Activated naive CD4-positive, alpha-beta T cell treated with anti-CD3 and anti-CD28 coated beads, Interleukin-2, amount 10 ng/mL, durations not matched to agents 7 days and 5 days (primary cell): Measurements from ENCODE around the gene ATP2A3.
A peak's percentile ranks its signal among the peaks of the same experiment; 100 is the strongest.

Source experiments
- CTCF ChIA-PET: fragments of 350-600 bp; sonication (Branson Sonifier 250); formaldehyde crosslinking; loops from one replicate; lab custom pipeline; 2021; ENCODE audit warnings: antibody characterized with exemption; lab: Charles Lee
- DNase-seq: peaks from one replicate; pipeline ENCODE4 v3.0.0-alpha.2; 2020
- H3K27ac Mint-ChIP-seq: one replicate; pipeline ENCODE4 v1.8.0; 2021; ENCODE audit warnings: mild to moderate bottlenecking, moderate library complexity, mixed read lengths
- H3K27me3 Mint-ChIP-seq: one replicate; pipeline ENCODE4 v1.8.0; 2021; ENCODE audit warnings: mild to moderate bottlenecking, mixed read lengths
- H3K36me3 Mint-ChIP-seq: one replicate; pipeline ENCODE4 v1.8.0; 2021; ENCODE audit warnings: mixed read lengths
- H3K4me1 Mint-ChIP-seq: one replicate; pipeline ENCODE4 v1.8.0; 2021; ENCODE audit warnings: mixed read lengths
- H3K4me3 Mint-ChIP-seq: one replicate; pipeline ENCODE4 v1.8.0; 2021; ENCODE audit warnings: mild to moderate bottlenecking, moderate library complexity, mixed read lengths
- H3K9me3 Mint-ChIP-seq: one replicate; pipeline ENCODE4 v1.8.0; 2021; ENCODE audit warnings: mixed read lengths

ATP2A3 gene

GRCh38 chr17:3907483-3908216 is 56.6 kb downstream of the ATP2A3 start:
- Mint-ChIP-seq H3K4me1 (peaks cover 27% of the 10 kb centered on the region), H3K4me3 (no peak overlapping the region), H3K9me3 (no peaks in the 10 kb centered on the region), H3K27ac (no peak overlapping the region), H3K36me3 (no peaks in the 10 kb centered on the region), H3K27me3 (peaks cover 13% of the 10 kb centered on the region)
- CTCF ChIA-PET: interaction anchor here (0.5 to 1.9 kb wide), 5 partner anchors 13 to 169 kb away, joined by 3 to 9 read pairs (median 4); no protein-coding TSS in a partner anchor
- peak; percentile 36 for DNase-seq

GRCh38 chr17:3906881-3907280 is 57.4 kb downstream of the ATP2A3 start:
- Mint-ChIP-seq H3K4me1 (peaks cover 23% of the 10 kb centered on the region), H3K27me3 (peaks cover 9% of the 10 kb centered on the region), H3K36me3 (no peaks in the 10 kb centered on the region), H3K4me3 (no peak overlapping the region), H3K27ac (no peak overlapping the region), H3K9me3 (no peaks in the 10 kb centered on the region)
- no peak for DNase-seq
- CTCF ChIA-PET: interaction anchor here (1.1 to 1.9 kb wide), 4 partner anchors 12 to 169 kb away, joined by 3 to 9 read pairs (median 4); no protein-coding TSS in a partner anchor

- no peak for DNase-seq
- peaks cover 5% of the 10 kb centered on the region for H3K4me1 Mint-ChIP-seq
- no peak overlapping the region for H3K4me3 Mint-ChIP-seq
- CTCF ChIA-PET: interaction anchor here (1.6 kb wide), 2 partner anchors 9 to 168 kb away, joined by 6 to 11 read pairs; no protein-coding TSS in a partner anchor
- H3K36me3 Mint-ChIP-seq: no peaks in the 10 kb centered on the region
- no peak overlapping the region for H3K27ac Mint-ChIP-seq
- H3K9me3 Mint-ChIP-seq: no peaks in the 10 kb centered on the region
- peaks cover 11% of the 10 kb centered on the region for H3K27me3 Mint-ChIP-seq
Observed at GRCh38 chr17:3905017-3905520, 59.2 kb downstream of the ATP2A3 start.

GRCh38 chr17:3904501-3904900 is 59.7 kb downstream of the ATP2A3 start:
- peaks cover 3% of the 10 kb centered on the region for H3K4me1 Mint-ChIP-seq

GRCh38 chr17:3903881-3904290 is 60.4 kb downstream of the ATP2A3 start:
- Mint-ChIP-seq H3K9me3 (no peaks in the 10 kb centered on the region), H3K27ac (no peak overlapping the region), H3K27me3 (peaks cover 23% of the 10 kb centered on the region), H3K36me3 (no peaks in the 10 kb centered on the region), H3K4me3 (no peak overlapping the region), H3K4me1 (no peaks in the 10 kb centered on the region)
- CTCF ChIA-PET: interaction anchor here (1.6 kb wide), 1 partner anchor 10 kb away, joined by 11 read pairs; no protein-coding TSS in a partner anchor
- no peak for DNase-seq

More at GRCh38 chr17:3904501-3904900, 59.7 kb downstream of the ATP2A3 start:
- no peak overlapping the region for H3K4me3 Mint-ChIP-seq
- H3K27me3 Mint-ChIP-seq: peaks cover 17% of the 10 kb centered on the region
- CTCF ChIA-PET: interaction anchor here (1.6 kb wide), 2 partner anchors 9 to 167 kb away, joined by 6 to 11 read pairs; no protein-coding TSS in a partner anchor
- DNase-seq: no peak
- H3K36me3 Mint-ChIP-seq: no peaks in the 10 kb centered on the region
- H3K27ac Mint-ChIP-seq: no peak overlapping the region
- no peaks in the 10 kb centered on the region for H3K9me3 Mint-ChIP-seq

GRCh38 chr17:3903051-3903825 is 61.0 kb downstream of the ATP2A3 start:
- Mint-ChIP-seq H3K4me1 (no peaks in the 10 kb centered on the region), H3K27ac (no peak overlapping the region)
- CTCF ChIA-PET: interaction anchor here (1.6 kb wide), 2 partner anchors 10 to 11 kb away, joined by 5 to 11 read pairs; no protein-coding TSS in a partner anchor

GRCh38 chr17:3900646-3901045 is 63.6 kb downstream of the ATP2A3 start:
- H3K27me3 Mint-ChIP-seq: peaks cover 31% of the 10 kb centered on the region
- no peak for DNase-seq
- H3K4me1 Mint-ChIP-seq: no peaks in the 10 kb centered on the region
- CTCF ChIA-PET: interaction anchor here (0.8 kb wide), 2 partner anchors 12 to 57 kb away, joined by 3 read pairs; no protein-coding TSS in a partner anchor
- H3K4me3 Mint-ChIP-seq: no peak overlapping the region
- H3K9me3 Mint-ChIP-seq: no peaks in the 10 kb centered on the region
- no peaks in the 10 kb centered on the region for H3K36me3 Mint-ChIP-seq
- H3K27ac Mint-ChIP-seq: no peak overlapping the region

More at GRCh38 chr17:3903051-3903825, 61.0 kb downstream of the ATP2A3 start:
- H3K9me3 Mint-ChIP-seq: no peaks in the 10 kb centered on the region
- peaks cover 27% of the 10 kb centered on the region for H3K27me3 Mint-ChIP-seq
- DNase-seq: no peak
- H3K36me3 Mint-ChIP-seq: no peaks in the 10 kb centered on the region
- H3K4me3 Mint-ChIP-seq: no peak overlapping the region

- H3K27me3 Mint-ChIP-seq: peaks cover 35% of the 10 kb centered on the region
- H3K4me3 Mint-ChIP-seq: no peak overlapping the region
- CTCF ChIA-PET: interaction anchor here (0.6 to 1.6 kb wide), 3 partner anchors 16 to 42 kb away, joined by 3 to 6 read pairs (median 3); no protein-coding TSS in a partner anchor
- no peak overlapping the region for H3K27ac Mint-ChIP-seq
- no peaks in the 10 kb centered on the region for H3K9me3 Mint-ChIP-seq
- DNase-seq: no peak
- no peaks in the 10 kb centered on the region for H3K36me3 Mint-ChIP-seq
- H3K4me1 Mint-ChIP-seq: peaks cover 15% of the 10 kb centered on the region
Observed at GRCh38 chr17:3897731-3898130, 66.5 kb downstream of the ATP2A3 start.

GRCh38 chr17:3896968-3897235 is 67.3 kb downstream of the ATP2A3 start:
- Mint-ChIP-seq H3K4me1 (peaks cover 18% of the 10 kb centered on the region), H3K27ac (no peak overlapping the region), H3K27me3 (peaks cover 39% of the 10 kb centered on the region), H3K4me3 (no peak overlapping the region), H3K9me3 (no peaks in the 10 kb centered on the region), H3K36me3 (no peaks in the 10 kb centered on the region)
- no peak for DNase-seq
- CTCF ChIA-PET: interaction anchor here (0.6 to 1.6 kb wide), 2 partner anchors 33 to 42 kb away, joined by 3 to 6 read pairs; no protein-coding TSS in a partner anchor

GRCh38 chr17:3896108-3896967 is 67.9 kb downstream of the ATP2A3 start:
- no peaks in the 10 kb centered on the region for H3K9me3 Mint-ChIP-seq
- H3K27ac Mint-ChIP-seq: no peak overlapping the region
- no peaks in the 10 kb centered on the region for H3K36me3 Mint-ChIP-seq
- peaks cover 24% of the 10 kb centered on the region for H3K4me1 Mint-ChIP-seq
- no peak overlapping the region for H3K4me3 Mint-ChIP-seq
- H3K27me3 Mint-ChIP-seq: peaks cover 45% of the 10 kb centered on the region
- DNase-seq: no peak
- CTCF ChIA-PET: interaction anchor here (1.6 kb wide), 1 partner anchor 33 kb away, joined by 6 read pairs; no protein-coding TSS in a partner anchor

- H3K36me3 Mint-ChIP-seq: no peaks in the 10 kb centered on the region
- H3K9me3 Mint-ChIP-seq: no peaks in the 10 kb centered on the region
- H3K27ac Mint-ChIP-seq: no peak overlapping the region
- H3K4me3 Mint-ChIP-seq: no peak overlapping the region
- H3K4me1 Mint-ChIP-seq: peaks cover 30% of the 10 kb centered on the region
- CTCF ChIA-PET: no interaction called here
- H3K27me3 Mint-ChIP-seq: peaks cover 50% of the 10 kb centered on the region
- no peak for DNase-seq
Observed at GRCh38 chr17:3895354-3895753, 68.9 kb downstream of the ATP2A3 start.

GRCh38 chr17:3894911-3895343 is 69.3 kb downstream of the ATP2A3 start:
- DNase-seq: no peak
- peaks cover 32% of the 10 kb centered on the region for H3K4me1 Mint-ChIP-seq
- no peaks in the 10 kb centered on the region for H3K9me3 Mint-ChIP-seq
- H3K27me3 Mint-ChIP-seq: peaks cover 51% of the 10 kb centered on the region
- no peaks in the 10 kb centered on the region for H3K36me3 Mint-ChIP-seq
- H3K4me3 Mint-ChIP-seq: no peak overlapping the region
- CTCF ChIA-PET: interaction anchor here (1.2 kb wide), 1 partner anchor 12 kb away, joined by 4 read pairs; no protein-coding TSS in a partner anchor
- no peak overlapping the region for H3K27ac Mint-ChIP-seq

GRCh38 chr17:3894188-3894587 is 70.0 kb downstream of the ATP2A3 start:
- Mint-ChIP-seq H3K4me3 (peak overlapping the region; percentile 83), H3K4me1 (peaks cover 32% of the 10 kb centered on the region), H3K9me3 (no peaks in the 10 kb centered on the region), H3K27ac (no peak overlapping the region), H3K36me3 (no peaks in the 10 kb centered on the region), H3K27me3 (peaks cover 43% of the 10 kb centered on the region)
- CTCF ChIA-PET: interaction anchor here (0.7 to 1.2 kb wide), 2 partner anchors 13 to 49 kb away, joined by 4 read pairs; no protein-coding TSS in a partner anchor
- DNase-seq: no peak
